Measurements from ENCODE around the gene MICU1.

Gene MICU1

DNA sequence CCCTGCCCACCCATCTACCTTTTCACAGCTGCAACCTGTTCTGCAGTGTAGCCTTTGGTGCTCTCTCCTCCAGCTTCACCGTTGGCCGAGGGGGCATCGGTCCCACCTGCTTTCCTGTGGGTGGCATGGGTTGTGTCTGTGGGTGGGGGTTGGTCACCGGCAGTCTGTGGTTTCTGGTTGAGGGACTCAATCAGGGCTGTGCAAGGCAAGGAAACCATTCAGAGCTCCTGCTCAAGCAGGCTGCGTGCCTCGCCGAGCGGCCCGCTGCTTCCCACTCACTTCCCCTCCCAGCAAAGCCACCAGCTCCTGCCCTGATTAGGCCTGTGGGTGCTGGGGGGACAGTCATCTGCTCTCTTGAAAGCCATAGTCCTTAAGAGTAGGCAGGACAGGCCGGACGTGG, 280.9 kb downstream of the MICU1 start:
- DNase-seq (ENCODE audit: low read depth), result no peak

DNA sequence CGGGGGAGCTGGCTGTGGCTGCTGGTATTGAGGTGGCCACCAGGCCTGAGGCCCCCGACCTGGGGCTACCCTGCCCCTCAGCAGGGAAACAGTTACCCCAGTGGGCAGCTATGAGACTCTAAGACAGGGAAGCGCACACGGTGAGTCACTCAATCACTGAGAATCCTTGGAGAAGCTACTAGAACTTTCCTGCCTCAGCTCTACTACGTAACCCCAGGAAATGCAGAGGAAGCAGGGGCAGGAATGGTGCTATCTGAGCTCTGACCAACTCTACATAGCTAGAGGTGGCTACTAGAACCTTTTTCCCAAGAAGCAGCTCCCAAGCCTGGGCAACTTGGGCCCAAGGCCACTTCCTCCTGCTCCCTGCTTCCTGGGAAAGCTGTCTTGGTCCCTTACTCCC, 283.0 kb downstream of the MICU1 start:
- DNase-seq (ENCODE audit: low read depth), result no peak

DNA sequence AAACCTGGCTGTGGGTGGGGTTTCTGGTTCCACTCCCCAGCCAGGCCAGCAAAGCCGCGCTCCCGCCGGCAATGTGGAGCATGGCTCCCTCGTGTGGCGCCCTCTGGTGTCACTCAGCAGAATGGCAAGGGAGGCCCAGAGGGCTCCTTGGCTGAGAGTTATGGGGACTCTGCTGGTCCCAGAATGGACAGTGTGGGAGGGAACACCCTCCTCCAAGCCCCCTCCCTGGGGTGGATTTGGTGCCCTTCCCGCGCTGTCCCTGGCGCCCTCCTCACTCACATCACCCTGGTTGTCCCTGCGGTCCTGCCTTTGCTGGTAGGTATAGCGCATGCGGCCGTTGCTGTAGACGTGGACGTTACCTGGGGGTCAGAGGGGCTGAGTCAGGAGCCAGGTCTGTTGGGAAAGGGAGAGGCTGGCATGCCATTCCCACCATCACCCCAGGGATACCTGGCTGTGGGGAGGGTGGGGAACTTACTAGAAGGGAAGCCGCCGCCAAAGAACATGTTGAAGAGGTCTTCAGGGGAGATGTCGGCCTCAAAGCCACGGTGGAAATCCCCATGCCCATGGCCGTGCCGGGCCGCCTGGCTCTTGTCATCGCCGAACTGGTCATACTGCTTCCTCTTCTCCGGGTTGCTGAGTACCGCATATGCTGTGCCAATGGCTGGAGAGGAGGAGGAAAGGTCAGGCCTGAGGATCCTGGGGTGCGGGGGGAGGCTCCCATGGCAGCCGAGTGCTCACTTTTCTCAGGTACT, 285.2 kb downstream of the MICU1 start:
- DNase-seq (ENCODE audit: low read depth), result no peak

DNA sequence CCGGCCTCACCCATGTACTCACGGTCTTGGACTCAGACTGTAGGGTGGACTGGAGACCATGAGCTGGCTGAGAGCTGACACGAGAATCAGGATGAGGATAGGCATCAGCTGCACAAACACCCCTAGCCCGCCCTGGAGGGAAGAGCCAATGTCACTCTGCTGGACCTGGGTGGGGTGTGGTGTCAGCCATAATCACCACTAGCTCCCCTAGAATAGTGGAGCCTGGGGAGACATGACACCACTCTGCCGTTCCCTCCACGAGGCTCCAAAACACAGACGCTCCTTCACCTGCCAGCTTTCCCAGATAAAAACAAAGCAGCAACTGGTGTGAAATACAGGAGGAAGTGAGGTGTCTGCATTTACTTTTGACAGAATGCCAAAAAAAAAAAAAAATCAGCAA, 287.7 kb downstream of the MICU1 start:
- DNase-seq (ENCODE audit: low read depth), result no peak

DNA sequence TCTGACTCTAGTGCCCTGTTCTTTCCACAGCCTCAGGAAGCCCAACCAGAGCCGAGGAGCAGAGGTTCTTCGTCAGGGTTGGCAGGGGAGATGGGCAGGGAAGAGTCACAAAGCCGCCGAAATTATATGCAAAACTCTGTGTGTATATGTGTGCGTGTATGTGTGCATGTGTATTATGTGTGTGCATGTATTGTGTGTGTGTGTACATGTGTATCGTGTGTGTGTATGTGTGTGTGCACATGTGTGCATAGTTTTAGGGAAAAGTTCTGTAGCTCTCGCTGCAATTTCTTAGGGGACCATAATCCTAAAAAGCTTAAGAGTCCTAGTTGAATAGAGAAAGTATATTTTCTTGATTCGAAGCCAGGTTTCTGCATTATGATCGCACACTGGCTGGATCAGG, 288.2 kb downstream of the MICU1 start:
- no peak for DNase-seq (ENCODE audit: low read depth)

DNA sequence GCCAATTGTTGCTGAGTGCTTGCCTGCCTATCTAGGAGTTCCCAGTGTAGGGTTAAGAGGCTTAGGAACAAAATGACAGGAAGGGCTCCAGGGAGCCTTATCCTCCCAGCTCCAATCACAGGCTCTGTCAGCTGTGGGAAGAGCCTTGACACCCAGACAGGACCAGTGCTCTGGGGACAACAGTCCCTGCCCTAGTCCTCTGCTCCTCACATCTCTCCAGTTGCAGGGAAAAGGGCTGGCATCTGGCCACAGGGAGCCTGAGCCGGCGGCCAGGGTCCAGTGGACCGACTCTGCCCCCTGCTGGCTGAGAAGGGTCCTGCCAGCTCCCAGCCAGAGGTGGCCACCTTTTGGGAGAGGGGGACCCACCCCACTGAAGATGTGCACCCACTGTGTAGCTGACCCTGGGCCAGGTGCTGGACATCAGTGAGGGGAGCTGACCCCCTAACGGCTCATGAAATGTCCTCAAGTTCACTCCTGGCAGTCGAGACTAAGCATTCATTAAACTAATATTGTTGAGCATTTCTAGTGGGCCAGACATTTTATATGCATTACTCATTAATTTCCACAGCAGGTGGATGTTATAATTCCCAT, 288.7 kb downstream of the MICU1 start:
- no peak for DNase-seq (ENCODE audit: low read depth)

DNA sequence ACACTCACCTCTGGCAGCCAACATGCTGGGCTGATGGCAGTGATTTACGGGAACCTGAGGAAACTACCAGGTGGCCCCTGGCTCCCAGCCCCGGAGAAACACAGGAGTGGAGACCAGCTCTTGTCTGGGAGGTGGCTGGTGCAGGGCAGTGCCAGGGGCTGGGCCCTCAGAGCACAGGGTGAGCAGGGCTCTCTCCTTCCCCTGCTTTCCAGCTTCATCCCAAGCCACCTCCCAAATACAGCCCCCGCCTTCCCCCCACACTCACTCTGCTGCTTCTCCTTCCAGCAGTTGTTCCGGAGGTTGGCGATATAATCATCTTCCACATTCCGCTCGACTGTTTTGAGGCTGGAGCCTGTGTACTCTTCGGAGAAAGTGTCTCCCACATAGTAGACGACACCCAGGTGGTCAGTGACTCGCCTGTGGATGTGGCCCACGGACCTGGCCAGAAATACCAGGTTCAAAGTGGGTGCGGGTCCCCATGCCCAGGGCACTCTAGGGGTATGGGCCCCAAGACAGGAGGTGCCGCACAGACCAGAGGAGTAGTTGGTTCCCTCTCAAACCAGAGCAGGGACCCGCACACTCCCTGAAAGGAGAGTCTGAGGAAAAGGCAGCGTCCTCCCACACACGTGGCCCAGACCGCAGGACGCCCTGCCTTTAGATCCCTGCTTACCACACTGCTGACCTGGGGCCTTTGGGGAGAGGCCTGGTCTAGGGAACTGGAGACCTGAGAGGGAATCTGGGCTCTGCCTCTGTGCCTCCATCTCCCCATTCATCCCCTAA, 289.4 kb downstream of the MICU1 start:
- DNase-seq (ENCODE audit: low read depth), result no peak

DNA sequence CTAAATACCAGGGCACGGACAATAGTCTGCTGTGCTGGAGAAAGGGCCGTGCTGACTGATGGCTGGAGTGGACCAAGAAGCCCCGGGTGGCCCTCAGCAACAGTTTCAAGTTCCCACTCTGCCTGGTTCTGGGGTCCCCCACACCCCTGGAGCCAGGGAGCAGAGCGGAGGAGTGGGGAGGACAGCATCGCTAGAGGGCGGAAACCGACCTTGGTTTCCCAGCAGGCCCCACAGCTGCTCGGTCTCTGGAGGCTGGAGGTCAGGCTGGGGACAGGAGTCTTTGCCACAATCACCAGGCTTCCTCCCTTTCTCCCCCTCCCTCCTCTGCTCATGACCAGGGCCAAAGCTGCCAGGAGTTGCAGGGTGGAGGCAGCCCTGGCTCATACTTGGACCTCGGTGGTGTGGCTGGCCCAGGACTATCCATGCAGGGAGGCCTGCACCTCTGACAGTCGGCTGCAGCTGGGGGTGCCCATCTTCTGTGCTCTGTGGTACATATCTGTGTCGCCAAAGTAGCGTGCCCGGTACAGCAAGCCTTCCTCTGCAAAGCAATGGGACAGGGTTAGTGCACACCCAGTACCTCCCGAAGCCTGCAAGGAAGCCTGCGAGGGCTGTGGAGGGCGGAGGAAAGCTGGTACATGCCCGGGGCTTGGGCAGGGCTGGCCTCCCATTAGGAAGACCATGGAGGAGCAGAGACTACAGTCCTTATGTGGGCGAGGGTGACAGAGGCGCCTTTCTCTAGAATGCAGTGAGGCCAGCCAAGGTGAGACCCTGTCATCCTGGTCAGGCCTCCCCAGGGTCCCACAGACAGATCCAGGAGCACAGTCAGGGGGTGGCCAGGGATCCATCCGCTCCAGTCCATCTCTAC, 290.3 kb downstream of the MICU1 start:
- DNase-seq (ENCODE audit: low read depth), result no peak

DNA sequence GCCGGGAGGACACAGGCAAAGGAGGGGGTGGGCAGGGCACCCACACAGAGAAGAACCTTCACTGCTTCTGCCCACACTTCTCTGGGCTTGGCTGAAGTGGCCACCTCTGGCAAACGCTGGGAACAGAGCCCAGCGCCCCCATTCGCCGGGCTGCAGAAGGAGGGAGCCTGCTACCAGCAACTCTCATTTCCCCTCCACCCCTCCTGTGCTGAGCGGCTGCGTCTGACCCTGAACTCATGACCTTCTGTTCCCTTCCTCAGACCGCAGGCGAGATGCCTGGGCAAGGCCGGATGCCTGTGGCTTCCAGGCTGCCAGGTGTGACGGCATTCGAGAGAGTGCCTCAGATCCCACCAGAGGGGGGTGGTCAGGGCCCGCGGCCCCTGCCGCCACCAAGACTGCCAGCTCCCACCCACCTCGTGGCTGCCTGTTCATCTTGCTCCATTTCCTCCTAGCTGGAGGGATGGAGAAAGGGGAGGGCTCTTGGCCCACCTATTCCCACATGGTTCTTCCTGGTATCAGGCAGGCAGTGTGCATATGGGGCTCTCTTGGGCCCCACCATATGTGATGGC, 291.0 kb downstream of the MICU1 start:
- no peak for DNase-seq (ENCODE audit: low read depth)

DNA sequence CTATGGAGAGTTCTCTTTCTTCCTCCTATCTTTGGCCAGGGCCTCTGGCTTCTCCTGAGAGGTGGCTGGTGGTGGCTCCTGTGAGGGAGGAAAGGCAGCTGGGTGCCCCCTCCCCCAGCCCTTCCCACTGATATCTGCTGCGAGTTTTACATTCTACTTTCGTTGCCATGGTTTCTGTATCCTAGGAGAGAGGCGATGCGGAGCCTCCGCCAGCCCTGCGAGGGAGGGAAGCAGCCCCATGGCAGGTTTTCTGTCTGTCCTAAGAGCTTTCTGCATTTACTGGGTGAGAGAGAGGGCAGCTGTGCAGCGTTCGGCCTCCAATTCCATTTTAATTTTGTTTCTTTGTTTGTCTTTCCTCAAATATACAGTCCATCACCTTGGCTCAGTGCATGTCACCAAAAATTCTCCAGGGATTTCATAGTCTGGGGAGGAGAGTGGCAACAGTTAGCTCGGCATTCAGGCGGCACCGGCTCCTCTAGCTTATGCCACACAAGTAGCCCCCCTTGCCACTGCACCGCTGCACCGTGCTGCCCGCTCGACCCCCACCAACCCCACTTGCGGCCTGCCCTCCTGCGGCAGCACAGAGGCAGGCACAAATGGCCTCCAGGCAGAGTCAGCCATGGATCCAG, 291.6 kb downstream of the MICU1 start:
- DNase-seq (ENCODE audit: low read depth), result no peak

DNA sequence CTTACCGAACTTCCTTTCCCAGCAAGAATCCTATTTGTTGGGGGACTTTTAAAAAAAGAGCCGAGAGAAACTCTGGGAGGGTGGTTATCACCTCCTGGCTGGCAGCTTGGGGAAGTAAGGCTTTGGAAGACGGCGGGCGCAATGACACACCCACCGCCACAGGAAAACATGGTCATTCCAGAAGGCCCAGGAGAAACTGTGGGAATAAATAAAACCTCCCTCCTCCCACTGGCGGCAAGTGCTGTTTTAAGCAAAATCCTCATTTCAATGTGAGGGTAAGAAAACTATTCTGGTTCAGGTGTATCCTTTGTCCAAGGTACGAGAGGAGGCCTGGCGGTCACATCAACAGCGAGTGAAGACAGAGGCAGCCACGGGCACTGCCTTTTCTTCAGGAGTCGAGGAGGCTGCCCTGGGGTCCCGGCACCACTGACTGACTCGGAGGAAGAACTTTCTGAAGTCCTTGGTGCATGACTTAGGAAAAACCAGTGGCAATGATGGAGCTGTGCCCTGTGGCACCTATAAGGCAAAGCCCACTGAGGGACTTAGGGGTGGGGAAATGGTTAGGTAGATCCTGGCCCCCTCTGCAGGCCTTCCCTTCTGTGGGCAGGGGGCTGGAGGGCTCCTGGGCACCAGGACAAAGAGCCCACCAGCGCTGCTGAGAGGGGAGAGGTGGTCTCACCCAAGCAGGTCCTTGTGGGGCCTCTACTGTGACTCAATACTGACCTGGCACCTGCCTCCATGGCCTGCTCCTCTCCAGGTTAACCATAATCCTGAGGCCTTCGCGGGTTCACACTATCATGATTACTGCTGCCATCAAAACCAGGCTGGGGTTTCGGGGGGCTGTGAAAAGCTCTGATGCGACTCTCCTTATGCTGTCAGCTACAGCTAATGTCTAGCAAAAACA, 292.5 kb downstream of the MICU1 start:
- DNase-seq (ENCODE audit: low read depth), result no peak

DNA sequence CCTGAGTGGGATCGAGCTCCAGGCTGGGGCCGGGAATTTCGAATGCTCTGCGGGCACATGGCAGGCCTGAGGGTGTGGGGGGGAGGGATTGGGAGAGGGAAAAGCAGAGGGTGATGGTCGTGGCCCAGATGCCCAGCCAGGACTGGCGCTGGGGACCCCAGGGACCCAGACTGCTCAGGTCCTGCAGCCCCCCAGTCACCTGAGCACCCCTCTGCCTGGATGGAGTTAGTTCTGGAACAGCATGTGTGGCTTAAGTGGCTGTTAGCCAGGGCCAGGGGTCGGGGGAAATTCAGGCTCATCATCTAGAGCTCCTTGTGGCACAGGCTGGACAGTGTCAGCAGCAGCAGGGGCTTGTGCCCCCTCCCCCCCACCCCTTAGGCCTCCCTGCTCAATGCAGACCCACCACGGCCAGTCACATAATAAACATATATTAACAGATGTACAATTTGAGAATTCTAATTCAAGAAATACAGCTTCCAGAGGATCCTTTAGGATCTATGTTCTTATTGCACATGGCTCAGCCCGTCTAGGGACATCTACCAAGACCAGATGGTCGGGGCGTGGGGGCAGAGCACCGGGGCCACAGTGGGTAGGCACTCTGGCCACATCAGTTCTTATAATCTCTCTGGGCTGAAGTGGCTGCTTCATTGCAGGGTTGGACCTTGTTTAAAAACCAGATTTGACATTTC, 293.3 kb downstream of the MICU1 start:
- no peak for DNase-seq (ENCODE audit: low read depth)

DNA sequence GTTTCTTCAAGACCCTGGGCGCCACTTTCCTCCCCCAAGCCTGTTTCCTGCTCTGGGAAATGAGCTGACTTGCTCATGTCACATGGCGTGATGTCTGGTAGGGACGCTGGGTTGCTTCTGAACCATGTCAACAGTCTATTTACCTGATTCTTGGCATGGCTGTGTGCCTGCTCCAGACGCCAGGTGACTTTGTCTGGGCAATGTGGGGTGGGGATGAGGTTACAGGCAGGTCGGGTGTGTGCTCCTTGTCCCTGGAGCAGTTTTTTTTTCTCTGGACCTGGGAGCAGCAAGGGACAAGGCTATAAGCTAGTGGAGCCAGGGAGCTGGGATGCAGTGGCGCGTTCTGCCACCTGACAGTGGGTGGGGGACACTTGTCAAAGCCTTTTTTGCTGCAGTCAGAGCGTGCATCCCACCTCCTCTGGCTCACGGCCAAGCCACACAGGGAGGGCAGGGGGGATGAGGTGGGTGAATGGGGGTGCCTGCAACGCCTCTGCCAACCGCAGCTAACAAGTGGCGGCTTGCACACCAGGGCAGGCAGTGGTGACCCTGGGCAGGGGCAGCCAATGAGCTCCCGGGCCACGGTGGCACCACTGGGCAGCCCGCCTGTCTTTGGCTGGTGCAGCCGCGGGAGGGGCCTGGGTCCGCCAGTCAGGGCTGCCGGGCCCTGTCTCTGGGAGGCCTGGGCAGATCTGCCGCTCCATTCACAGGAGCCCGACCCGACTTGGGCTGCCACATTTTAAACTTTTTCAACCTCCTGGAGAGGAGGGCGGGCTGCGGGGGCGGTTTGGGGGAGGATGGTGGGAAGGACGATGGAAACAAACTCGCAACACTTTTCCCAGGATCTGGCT, 294.1 kb downstream of the MICU1 start:
- no peak for DNase-seq (ENCODE audit: low read depth)

DNA sequence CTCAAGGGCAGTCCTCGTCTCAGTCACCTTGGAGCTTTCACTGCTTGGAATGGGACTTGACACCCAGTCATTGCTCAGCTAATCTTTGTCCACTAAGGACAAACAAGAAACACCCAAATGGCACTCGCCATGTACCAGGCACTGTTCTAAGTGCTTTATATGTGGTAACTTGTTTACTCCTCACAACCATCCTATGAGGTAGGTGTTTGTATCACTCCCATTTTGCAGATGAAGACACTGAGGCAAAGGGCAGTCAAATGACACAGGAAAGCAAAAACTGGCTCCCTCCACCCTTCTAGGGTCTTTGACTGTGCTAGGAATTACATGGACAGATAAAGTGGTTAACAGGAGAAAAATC, 295.8 kb downstream of the MICU1 start:
- no peak for DNase-seq (ENCODE audit: low read depth)

DNA sequence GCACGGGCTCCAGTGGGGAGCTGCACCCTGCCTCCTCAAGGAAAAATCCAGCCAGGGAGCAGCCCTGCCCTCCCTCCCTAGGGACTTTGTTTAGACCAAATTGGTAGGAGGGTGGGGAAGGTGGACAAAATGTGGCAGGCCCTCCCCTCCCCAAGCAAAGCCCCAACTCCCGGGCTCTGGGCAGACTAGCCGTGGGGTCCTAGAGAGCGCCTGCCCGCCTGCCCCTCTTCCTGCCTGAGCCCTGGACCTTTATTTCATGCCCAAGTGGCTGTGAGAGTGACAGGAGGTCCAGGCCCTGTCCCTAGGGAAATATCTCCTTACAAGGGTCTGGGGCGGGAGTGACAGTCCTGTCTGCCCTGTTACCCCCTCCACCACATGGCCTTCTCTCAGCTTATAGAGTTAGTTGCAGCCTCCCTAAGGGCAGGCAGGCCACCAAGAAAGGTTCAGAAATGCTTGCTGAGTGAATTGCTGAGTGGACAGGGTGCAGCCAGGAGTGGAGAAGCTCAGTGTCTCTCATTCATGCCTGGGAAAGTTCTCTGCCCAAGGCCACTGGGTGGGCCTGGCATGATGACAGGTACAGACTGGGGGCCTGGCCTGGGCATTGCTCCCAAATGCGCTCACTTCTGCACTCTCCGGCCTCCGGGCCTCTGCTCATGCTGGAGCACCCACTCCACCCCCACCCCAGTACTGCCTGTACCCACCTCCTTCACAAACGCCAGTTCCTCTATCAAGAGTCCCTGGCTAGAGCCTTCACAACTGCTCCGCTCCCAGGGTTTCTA, 296.4 kb downstream of the MICU1 start:
- DNase-seq (ENCODE audit: low read depth), result no peak

DNA sequence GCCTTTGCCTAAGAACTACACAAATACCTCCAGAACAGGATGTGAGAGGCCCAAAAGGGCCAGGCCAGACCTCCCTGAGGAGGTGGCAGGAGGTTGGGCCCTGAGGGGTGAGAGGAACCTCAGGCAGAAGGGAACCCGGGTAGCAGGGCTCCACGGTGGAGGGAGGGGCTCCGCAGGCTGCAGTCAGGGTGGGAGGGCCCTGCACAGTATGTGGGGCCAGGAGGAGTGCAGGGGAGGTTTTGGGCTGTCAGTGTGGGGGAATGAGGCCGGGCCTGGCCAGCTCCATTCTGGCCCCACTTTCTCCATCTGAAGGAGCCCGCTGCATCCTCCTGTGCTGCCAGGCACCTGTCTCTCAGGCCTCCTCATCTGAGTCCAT, 297.1 kb downstream of the MICU1 start:
- DNase-seq (ENCODE audit: low read depth), result no peak

DNA sequence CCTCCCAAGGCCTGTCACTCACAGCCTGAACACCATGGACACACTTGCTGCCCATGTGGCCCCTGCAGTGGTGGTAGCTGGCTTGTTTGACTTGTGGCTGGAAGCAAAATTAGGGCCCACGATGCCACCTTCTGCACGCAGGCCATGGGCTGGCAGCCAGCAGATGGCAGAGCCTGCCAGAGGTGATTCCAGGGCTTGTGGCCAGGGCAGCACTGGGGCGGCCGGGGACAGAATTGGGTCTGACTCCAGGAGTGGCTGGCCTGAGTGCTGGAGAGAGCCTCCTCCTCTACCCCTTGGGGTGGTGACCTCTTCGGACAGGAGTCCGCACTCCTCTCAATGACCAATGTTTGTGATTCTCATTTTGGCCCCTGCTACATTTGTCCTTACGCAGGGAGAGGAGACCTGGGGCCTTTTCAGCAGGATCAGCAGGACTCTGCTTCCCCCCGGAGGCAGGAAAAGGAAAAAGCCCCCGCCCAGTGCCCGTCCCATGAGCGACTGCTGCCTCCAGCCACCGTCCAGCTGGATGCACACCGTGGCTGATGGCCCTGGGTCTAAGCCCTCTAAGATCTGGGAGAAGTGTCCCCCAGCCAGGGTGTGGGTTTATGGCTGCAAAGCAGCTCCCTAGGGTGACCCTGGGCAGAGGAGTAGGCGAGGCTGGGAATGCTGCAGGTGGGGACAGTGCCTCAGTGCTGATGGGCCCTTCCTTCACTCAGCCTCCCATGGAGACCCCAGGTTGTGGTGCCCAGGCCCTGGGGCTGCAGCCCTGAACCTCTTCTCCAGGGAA, 297.6 kb downstream of the MICU1 start:
- DNase-seq (ENCODE audit: low read depth), result no peak
